Left renal pelvis (tissue), 4 donors: ENCODE measurements around the gene SLC35B1. TPM values are rescaled to one million over a fixed set of nuclear protein-coding genes. Genes with fewer than 3 reads are reported as not detected.

Experiments used
- DNase-seq, 4 donors: peaks; one replicate each; pipeline ENCODE4 v3.0.0-alpha.2; 2013; ENCODE audit warnings: low read depth in 4 of 4, low spot score in 3 of 4
- polyA plus RNA-seq, 4 donors: library from polyadenylated mRNA; unstranded; fragments of 120-200 nt; gene quantifications; one replicate each; pipeline ENCODE4 v1.2.1, GENCODE V29; 2013; ENCODE audit not compliant: insufficient read length in 4 of 4

The SLC35B1 gene, protein sequence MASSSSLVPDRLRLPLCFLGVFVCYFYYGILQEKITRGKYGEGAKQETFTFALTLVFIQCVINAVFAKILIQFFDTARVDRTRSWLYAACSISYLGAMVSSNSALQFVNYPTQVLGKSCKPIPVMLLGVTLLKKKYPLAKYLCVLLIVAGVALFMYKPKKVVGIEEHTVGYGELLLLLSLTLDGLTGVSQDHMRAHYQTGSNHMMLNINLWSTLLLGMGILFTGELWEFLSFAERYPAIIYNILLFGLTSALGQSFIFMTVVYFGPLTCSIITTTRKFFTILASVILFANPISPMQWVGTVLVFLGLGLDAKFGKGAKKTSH
- polyA plus RNA-seq: 10 to 100 TPM; 62.5 to 83.9 (median 79.9) TPM

DNA sequence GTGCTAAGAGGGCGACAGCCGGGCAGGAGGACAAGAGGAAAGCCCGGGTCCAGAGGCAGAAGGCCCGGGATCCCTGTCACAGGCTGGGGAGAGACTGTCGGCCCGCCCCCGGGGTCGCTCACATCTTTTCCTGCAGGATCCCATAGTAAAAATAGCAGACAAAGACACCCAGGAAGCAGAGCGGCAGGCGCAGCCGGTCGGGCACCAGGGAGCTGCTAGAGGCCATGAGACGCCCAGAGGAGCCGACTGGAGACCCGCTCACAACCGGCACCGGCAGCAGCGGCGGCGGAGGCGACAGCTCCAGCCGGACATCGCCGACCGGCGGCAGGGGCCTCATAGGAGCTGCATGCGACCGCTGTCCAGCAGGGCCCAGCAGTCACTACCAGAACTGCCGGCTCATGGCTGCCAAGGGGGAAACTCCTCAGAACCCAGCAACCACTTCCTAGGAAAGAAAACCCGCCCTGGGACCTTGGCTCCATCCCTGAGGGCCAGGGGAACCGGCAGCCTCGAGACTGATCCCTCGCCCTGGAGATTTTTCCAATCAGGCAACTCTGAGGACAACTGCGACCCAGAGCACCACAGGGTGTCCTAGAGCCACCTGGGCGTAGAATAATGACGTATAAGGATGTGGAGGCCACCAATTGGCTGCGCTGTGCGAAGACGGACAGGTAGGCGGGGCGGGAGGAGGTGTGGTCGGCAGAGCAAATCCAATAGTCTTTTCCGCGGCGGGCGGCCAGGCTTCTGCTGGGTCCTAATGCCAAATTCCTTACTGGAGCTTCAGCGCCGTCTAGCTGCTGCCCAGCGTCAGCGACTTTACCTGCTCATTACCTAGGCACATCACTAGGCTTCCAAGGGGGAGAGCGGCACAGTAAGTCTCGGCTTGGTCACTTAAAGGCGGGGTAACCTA, at the start of gene SLC35B1:
TSS of gene SLC35B1 (minus strand) at position 357 of the 907 bp plus-strand sequence. CDS start at position 226, 131 bp downstream.
- DNase-seq: peak; percentile 96 to 99 (median 98)

GRCh38 chr17:49757151-49757777, 49.5 kb upstream of the SLC35B1 start:
- no peak for DNase-seq

GRCh38 chr17:49756323-49757150, 48.8 kb upstream of the SLC35B1 start:
- no peak for DNase-seq

DNA sequence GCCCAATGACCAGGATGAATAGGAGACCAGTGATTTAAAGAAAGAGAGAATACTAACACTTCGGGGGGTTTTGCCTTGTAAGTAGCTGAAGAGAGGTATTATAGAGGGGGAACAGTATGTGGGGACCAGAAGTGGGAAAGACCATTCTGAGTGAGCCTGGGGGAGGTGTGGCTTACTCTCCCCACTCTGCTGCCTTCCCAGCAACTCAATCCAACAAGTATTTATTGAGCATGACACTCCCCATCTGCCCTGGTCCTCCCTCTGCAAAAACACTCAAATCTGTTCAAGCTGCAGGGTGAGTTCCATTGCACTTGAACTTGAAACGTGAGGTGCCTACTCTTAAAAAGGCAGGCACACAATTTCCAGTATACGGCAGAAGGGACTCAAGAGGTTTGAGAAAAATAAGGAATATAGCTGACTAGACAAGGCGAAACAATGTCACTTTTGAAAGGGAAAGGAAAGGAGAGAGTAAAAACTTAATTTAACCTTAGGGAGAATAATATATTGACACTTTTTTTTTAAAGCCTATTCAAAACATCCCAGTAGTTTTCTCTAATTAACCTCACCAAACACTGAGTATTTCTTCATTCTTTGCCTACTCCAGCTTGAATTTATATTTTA, 48.0 kb upstream of the SLC35B1 start:
- DNase-seq: no peak

- DNase-seq: no peak
Observed at GRCh38 chr17:49753959-49754391, 46.2 kb upstream of the SLC35B1 start.

DNA sequence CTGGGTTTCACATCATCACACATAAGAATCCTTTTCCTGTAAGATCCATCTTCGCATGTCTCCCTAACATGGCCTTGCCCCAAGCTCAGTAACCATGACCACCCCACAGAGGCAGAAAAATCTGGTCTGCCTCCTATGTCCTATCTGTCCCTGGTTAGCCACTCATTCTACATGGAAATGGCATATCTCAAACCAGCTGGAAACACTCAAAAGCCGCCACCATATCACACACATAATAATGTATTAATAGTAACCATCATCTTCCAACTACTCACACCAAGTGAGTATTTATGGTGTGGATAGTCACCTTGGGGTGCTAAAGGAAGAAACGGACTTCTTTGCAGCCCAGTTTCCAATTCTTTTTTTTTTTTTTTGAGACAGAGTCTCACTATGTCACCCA, 44.7 kb upstream of the SLC35B1 start:
- DNase-seq: no peak

GRCh38 chr17:49749730-49750129, 42.0 kb upstream of the SLC35B1 start:
- no peak for DNase-seq

GRCh38 chr17:49748791-49749190, 41.0 kb upstream of the SLC35B1 start:
- no peak for DNase-seq

- DNase-seq: no peak
Observed at GRCh38 chr17:49748223-49748622, 40.5 kb upstream of the SLC35B1 start.

DNA sequence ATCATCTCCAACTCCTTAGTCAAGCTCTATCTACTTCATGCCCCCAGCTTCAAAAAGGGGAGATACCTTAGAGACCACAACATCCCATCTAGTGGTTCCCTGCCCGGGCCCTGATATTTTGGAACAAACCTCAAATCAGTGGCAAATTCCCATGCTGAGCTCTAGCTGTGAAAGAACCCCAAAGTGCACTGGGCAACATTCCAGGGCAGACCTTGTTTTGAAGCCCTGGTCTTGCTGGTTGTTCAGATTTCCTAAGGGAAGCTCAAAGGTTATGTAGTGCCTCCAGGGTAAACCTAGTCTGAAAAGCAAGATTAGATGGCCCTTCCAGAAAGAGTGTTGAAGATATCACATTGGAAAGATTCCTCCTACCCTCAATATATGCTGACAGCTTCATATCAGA, 39.9 kb upstream of the SLC35B1 start:
- no peak for DNase-seq

DNA sequence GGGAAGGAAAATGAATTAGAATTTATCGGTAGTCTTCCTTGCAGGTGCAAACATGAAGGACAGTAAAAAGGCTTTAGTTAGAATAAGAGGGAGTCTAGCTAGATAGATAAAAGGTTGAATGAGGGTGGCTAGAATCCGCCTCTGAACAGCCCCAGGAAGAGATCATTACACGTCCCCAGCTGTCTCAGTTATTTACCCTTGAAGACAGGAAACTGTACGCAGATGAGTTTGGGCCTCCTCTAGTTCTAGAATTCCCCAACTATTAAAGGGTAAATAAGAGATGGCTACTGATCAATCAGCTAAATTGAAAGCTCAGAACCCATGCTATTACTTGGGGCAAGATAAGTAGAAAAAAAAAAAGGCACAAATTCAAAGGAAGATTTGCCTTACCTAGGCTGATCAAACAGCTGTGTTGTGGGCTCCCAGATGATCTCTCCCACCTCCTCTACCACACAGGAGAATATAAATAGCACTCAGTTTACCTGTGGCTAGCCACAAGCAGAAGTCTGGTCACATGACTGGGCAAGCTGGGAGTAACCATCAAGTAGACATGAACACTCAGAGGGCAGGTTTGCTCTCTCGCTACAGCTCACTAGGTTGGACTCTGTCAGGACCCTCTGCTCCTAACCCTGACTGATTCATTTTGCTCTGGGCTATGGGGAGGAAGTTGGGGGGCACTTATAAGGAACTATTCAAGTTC, 39.2 kb upstream of the SLC35B1 start:
- no peak for DNase-seq

GRCh38 chr17:49745175-49746139, 37.7 kb upstream of the SLC35B1 start:
- no peak for DNase-seq

DNA sequence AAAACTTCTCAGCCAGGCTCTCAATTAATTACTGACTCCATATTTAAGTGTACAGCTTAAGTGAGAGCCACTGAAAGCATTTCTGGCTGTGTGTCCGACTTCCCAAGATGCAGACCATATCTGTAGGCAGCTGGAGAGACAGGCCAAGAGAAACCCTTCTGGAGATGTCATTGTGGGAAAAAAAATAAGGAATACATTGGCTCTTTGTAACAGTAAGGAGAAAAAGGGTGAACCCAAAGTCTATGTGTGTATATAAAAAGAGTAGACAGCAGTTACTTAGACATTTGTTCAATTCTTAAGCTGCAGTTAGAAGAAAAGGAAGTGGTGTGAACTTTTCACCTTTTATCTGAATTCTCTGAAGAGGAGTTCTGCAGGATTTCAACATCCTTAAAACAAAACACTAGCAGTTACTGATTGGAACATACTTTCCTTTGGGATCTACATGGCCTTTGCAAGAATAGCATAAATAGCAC, 34.4 kb upstream of the SLC35B1 start:
- no peak for DNase-seq

- DNase-seq: no peak
Observed at GRCh38 chr17:49741692-49742076, 33.9 kb upstream of the SLC35B1 start.

DNA sequence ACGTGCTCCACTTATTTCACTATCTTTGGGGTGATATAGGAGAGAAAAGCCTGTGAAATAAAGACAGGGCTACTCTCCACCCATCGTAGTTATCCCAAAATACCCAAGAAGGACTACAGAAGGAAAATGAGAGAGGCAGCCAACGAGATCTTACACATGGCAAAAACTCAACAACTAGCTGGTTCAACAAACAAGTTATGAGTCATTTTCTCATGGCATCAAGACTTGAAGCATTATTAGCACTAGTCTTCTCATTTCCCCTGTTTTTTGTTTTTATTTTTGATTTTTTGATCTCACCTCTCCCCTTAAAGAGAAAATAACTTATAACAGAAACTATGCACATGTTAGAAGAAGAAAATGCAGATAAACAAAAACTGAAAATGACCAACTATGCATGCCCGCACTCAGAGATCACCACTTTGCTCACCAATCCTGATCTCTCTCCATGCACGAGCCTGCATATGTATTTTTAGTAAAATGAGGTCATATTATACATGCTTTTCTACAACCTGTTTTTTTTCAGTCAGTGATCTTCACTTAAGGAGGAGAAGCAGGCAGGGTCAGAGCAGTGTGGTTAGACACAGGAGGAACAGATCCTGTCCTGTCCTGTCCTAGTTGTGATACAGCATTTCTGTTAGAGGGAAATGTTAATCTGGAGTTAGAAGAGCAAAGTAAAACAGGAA, 33.4 kb upstream of the SLC35B1 start:
- no peak for DNase-seq

GRCh38 chr17:49739641-49740271, 32.0 kb upstream of the SLC35B1 start:
- DNase-seq: no peak
